Retina (tissue), 1 donor: Measurements from ENCODE around the gene NECTIN2.
"Not testable (repeated sequence)": the region's sequence is repeated elsewhere in the genome, so short reads cannot be mapped to it uniquely, and the experiment has no call there.

Source experiments
- DNase-seq: peaks from one replicate; pipeline ENCODE4 v3.0.0-alpha.2; 2016

Gene NECTIN2

DNA sequence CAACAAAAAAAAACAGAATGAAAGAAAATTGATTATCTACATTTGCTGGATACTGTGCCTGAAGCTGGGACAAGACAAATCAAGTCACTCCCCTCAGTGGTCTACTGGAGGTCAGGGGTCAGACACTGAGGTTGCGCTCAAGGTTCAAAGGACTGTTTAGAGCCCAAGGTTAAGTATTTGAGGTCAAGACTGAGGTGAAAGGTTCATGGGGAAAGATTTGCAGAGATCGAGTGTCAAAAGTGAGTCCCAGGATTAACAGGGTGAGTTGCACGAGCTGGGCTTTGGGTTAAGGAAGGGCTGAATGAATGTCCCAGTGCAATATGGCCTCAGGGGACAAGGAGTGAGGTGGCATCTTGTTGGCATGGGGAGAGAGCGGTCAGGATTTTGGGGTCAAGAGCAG is 41.6 kb downstream of the NECTIN2 start:
- no peak for DNase-seq

DNA sequence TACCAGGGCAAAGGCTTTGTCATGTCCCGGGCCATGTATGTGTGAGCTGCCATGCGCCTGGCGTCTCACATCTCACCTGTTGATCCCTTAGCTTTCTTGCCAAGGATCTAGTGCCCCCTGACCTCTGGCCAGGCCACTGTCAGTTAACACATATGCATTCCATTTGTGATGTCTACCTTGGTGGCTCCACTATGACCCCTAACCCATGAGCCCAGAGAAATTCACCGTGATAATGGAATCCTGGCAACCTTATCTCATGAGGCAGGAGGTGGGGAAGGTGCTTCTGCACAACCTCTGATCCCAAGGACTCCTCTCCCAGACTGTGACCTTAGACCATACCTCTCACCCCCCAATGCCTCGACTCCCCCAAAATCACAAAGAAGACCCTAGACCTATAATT is 42.2 kb downstream of the NECTIN2 start:
- not testable (repeated sequence) for DNase-seq

DNA sequence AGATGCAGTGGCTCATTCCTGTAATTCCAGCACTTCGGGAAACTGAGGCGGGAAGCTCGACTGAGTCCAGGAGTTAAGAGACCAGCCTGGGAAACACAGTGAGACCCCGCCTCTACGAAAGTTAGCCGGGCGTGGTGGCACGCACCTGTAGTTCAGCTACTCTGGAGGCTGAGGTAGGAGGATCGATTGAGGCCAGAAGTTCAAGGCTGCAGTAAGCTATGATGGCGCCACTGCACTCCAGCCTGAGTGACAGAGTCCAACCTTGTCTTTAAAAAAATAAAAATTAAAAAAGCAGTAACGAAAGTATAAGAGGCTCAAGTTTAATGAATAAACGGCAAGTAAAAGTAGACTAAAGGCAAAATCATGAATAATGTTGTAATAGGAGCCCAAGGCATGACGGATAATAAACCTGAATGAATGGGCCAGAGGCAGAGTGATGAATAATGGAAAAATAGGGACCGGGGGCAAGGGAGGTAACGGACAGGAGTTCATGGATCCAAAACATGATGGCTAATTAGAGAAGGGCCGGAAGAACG is 43.8 kb downstream of the NECTIN2 start:
- no peak for DNase-seq

DNA sequence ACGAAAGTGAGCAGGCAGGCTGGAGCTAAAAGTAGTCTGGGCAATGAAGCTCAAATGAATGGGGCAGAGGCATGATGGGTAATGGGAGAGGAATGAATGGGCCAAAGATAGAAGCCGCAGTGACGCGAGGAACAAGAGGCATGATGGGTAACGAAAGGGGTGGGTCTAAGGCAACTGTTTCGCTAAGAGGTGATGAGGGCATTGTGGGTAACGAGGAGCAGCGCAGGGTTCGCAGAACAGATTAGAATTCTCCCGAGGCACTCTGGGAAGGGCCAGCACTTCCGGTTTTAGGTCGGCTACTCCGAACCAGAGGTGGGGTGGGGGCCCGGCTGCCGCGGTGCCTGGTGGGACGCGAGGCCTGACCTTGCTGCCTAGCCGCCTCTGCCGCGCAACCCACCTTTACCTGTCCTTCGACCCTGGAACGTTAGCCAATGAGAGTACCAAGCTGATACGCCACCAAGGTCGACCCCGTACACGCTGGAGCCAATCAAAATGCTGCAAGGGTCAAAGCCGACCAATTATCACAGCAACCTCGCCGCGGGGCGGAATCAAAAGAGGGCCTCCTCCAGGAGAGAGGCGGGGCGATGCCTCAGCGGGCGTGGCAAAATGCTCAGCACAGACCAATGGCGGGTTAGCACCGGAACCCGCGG is 44.4 kb downstream of the NECTIN2 start:
- DNase-seq = peak; percentile 99

DNA sequence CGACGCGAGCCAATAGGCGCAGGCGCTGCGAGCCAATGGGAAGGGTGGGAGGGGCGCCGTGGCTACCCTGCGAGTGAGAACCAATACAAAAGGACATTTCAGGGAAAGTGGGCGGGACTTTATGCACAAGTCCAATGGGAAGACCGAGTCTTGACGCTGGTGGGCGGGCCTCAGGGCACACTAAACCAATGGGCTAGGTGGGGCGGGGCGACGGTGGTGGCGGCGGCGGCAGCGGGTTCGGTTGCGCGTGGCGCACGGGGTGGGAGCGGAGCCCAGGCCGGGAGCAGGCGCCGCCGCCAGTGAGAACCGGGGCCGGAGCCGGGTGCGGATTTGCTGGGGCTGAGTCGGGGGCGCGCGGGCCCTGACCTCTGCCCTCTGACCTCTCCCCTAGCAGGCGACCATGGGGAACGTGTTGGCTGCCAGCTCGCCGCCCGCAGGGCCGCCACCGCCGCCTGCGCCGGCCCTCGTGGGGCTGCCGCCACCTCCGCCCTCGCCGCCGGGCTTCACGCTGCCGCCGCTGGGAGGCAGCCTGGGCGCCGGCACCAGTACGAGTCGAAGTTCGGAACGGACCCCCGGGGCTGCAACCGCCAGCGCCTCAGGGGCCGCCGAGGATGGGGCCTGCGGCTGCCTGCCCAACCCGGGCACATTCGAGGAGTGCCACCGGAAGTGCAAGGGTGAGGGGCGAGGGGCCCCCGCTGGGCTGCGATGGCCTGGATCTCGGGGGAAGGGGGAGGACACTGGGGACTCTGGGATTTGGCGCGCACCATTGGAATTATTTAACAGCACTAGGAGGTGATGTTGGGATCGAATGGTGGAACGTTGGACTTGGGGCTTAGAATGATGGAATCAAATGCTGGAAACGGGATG is 45.2 kb downstream of the NECTIN2 start, which contains the start of gene TOMM40:
TOMM40 (plus strand) TSS at position 239 of the 867 bp plus-strand sequence; CDS start at position 401, 162 bp downstream.
- DNase-seq = no peak

DNA sequence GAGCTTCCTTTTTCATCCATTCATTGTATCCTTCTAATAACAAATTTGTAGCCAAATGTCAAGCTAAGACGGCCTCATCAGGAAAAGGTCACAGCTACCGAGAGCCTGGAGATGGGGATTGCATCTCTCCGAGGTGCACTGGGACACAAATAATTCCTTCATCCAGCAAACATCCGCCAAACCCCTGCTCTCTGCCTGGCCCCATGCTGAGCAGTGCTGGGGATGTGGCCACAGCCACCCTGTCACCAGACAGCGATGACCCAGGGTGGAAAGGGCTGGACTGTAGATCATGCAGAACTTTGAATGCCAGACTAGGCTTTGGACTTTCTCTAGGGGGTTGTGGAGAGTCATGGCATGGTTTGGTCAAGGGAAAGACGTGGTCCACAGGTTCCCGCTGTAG is 46.8 kb downstream of the NECTIN2 start:
- DNase-seq = no peak

DNA sequence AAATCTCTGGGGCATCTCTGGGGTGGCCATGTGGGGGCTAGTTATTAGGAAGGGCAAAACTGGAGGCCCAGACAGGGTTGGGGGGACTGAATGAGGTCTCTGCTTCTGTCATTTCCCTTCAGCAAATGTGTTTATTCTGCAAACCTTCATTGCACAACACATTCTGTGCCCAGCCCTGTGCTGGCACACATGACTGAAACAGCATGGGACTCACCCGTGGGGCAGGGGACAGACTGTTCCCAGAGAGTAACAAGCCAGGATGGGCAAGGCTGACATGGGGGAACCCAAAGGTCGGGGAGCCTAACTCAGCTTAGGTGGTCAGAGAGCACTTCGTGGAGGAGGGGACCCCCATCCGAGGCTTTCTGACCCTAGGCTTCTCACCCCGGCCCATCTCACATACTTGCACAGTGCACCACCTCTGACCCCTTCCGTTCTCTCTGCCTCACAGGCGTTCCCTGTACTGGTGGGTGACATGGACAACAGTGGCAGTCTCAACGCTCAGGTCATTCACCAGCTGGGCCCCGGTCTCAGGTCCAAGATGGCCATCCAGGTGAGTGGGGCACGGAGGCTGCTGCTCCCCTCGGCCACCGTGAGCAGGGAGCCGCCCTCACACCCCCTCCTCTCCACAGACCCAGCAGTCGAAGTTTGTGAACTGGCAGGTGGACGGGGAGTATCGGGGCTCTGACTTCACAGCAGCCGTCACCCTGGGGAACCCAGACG is 47.4 kb downstream of the NECTIN2 start:
- no peak for DNase-seq

DNA sequence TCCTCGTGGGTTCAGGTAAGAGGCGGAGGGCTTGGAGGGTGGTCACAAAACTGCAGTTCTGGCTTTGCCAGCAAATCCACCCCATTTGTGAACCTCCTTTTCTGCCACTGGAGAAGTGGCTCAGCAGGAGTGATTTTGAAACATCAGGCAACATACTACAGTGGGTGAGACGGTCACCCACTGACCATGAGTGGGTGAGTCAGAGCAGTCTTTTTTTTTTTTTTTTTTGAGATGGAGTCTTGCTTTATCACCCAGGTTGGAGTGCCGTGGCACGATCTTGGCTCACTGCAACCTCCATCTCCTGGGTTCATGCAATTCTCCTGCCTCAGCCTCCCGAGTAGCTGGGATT is 47.9 kb downstream of the NECTIN2 start:
- DNase-seq = no peak

DNA sequence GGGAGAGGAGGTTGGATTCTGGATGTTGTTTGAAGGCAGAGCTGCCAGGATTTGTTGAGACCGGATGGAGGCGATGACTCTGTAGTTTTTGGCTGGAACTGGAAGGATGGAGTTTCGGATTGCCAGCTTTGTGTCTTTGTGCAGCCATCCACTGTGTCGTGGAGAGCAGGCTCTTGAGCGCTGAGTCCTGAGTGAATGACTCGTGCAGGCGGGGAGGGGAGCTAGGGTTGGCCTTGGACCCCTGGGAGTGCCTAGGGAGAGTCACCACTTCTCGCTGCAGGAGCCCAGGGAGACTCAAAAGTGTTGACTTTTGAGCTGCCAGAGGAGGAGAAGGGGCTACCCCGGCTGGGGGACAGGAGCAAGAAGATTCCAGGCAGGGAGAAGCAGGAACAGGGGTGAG is 48.8 kb downstream of the NECTIN2 start:
- no peak for DNase-seq

DNA sequence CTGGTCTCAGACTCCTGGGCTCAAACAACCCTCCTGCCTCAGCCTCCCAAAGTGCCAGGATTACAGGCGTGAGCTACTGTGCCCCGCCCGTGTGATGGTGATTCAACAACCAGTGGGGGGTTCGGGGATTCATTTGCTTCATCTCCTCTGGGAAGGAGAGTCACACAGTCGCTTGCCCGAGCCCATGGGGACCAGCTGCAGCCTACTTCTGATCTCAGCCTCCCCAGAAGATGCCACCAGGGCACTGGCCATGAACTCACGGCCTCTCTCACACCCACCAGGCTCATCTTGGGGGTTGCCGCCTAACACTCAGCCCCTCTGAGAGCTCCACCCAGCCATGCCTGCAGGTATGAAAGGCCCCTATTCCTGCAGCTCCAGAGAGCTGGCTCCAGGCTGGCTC is 51.7 kb downstream of the NECTIN2 start:
- DNase-seq = no peak

DNA sequence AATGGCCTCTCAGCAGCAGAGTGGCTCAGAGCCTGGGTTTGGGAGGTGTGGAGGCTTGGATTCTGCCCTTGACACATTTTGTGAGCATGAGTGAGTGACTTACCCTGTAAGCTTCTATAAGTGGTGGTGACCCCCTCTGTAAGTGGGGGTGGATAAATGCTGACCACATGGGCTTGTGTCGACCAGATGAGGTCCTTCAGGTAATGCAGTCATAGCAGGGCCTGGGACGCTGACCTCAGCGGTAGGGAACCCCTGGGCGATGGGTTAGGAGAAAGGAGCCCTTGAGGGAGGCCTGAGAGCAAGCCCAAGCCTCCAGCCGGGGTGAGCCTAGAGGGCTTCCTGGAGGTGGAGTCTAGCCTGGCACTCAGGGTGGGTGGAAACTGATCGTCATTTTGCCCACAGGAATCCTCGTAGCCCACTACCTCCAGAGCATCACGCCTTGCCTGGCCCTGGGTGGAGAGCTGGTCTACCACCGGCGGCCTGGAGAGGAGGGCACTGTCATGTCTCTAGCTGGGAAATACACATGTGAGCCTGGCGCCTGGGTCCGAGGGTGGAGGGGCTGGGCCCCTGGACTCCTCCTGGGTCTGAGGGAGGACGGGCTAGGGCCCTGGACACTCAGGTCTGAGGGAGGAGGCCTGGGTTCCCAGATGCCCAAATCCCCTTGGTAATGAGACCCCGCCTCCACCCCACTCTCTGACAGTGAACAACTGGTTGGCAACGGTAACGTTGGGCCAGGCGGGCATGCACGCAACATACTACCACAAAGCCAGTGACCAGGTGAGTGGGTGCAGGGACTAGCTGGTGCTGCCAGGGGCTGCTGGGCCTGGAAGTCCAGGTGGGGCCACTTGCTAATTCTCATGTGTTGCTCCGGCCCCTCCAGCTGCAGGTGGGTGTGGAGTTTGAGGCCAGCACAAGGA is 54.5 kb downstream of the NECTIN2 start:
- DNase-seq = no peak

DNA sequence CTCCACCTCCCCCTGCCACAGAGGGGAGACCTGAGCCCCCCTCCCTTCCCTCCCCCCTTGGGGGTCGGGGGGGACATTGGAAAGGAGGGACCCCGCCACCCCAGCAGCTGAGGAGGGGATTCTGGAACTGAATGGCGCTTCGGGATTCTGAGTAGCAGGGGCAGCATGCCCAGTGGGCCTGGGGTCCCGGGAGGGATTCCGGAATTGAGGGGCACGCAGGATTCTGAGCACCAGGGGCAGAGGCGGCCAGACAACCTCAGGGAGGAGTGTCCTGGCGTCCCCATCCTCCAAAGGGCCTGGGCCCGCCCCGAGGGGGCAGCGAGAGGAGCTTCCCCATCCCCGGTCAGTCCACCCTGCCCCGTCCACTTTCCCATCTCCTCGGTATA is 57.1 kb downstream of the NECTIN2 start:
- DNase-seq = no peak

DNA sequence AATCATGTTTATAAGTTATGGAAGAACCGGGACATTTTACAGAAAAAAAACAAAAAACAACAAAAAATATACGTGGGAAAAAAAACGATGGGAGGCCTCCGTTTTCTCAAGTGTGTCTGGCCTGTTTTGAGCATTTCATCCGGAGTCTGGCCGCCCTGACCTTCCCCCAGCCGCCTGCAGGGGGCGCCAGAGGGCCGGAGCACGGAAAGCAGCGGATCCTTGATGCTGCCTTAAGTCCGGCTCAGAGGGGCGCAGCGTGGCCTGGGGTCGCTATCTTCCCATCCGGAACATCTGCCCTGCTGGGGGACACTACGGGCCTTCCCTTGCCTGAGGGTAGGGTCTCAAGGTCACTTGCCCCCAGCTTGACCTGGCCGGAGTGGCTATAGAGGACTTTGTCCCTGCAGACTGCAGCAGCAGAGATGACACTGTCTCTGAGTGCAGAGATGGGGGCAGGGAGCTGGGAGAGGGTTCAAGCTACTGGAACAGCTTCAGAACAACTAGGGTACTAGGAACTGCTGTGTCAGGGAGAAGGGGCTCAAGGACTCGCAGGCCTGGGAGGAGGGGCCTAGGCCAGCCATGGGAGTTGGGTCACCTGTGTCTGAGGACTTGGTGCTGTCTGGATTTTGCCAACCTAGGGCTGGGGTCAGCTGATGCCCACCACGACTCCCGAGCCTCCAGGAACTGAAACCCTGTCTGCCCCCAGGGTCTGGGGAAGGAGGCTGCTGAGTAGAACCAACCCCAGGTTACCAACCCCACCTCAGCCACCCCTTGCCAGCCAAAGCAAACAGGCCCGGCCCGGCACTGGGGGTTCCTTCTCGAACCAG is 57.7 kb downstream of the NECTIN2 start:
- DNase-seq = peak; percentile 91

DNA sequence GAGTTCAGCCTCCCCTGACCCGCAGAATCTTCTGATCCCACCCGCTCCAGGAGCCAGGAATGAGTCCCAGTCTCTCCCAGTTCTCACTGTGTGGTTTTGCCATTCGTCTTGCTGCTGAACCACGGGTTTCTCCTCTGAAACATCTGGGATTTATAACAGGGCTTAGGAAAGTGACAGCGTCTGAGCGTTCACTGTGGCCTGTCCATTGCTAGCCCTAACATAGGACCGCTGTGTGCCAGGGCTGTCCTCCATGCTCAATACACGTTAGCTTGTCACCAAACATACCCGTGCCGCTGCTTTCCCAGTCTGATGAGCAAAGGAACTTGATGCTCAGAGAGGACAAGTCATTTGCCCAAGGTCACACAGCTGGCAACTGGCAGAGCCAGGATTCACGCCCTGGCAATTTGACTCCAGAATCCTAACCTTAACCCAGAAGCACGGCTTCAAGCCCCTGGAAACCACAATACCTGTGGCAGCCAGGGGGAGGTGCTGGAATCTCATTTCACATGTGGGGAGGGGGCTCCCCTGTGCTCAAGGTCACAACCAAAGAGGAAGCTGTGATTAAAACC is 58.4 kb downstream of the NECTIN2 start:
- DNase-seq = no peak

DNA sequence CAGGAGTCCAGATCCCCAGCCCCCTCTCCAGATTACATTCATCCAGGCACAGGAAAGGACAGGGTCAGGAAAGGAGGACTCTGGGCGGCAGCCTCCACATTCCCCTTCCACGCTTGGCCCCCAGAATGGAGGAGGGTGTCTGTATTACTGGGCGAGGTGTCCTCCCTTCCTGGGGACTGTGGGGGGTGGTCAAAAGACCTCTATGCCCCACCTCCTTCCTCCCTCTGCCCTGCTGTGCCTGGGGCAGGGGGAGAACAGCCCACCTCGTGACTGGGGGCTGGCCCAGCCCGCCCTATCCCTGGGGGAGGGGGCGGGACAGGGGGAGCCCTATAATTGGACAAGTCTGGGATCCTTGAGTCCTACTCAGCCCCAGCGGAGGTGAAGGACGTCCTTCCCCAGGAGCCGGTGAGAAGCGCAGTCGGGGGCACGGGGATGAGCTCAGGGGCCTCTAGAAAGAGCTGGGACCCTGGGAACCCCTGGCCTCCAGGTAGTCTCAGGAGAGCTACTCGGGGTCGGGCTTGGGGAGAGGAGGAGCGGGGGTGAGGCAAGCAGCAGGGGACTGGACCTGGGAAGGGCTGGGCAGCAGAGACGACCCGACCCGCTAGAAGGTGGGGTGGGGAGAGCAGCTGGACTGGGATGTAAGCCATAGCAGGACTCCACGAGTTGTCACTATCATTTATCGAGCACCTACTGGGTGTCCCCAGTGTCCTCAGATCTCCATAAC is 59.5 kb downstream of the NECTIN2 start, which contains the start of gene APOE:
APOE (plus strand) TSS at position 360 of the 724 bp plus-strand sequence. CDS start 829 bp downstream, outside the sequence.
- no peak for DNase-seq

DNA sequence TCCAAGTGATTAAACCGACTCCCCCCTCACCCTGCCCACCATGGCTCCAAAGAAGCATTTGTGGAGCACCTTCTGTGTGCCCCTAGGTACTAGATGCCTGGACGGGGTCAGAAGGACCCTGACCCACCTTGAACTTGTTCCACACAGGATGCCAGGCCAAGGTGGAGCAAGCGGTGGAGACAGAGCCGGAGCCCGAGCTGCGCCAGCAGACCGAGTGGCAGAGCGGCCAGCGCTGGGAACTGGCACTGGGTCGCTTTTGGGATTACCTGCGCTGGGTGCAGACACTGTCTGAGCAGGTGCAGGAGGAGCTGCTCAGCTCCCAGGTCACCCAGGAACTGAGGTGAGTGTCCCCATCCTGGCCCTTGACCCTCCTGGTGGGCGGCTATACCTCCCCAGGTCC is 61.5 kb downstream of the NECTIN2 start:
- DNase-seq = no peak

DNA sequence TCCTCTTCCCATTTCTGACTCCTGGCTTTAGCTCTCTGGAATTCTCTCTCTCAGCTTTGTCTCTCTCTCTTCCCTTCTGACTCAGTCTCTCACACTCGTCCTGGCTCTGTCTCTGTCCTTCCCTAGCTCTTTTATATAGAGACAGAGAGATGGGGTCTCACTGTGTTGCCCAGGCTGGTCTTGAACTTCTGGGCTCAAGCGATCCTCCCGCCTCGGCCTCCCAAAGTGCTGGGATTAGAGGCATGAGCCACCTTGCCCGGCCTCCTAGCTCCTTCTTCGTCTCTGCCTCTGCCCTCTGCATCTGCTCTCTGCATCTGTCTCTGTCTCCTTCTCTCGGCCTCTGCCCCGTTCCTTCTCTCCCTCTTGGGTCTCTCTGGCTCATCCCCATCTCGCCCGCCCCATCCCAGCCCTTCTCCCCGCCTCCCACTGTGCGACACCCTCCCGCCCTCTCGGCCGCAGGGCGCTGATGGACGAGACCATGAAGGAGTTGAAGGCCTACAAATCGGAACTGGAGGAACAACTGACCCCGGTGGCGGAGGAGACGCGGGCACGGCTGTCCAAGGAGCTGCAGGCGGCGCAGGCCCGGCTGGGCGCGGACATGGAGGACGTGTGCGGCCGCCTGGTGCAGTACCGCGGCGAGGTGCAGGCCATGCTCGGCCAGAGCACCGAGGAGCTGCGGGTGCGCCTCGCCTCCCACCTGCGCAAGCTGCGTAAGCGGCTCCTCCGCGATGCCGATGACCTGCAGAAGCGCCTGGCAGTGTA is 62.2 kb downstream of the NECTIN2 start:
- no peak for DNase-seq

DNA sequence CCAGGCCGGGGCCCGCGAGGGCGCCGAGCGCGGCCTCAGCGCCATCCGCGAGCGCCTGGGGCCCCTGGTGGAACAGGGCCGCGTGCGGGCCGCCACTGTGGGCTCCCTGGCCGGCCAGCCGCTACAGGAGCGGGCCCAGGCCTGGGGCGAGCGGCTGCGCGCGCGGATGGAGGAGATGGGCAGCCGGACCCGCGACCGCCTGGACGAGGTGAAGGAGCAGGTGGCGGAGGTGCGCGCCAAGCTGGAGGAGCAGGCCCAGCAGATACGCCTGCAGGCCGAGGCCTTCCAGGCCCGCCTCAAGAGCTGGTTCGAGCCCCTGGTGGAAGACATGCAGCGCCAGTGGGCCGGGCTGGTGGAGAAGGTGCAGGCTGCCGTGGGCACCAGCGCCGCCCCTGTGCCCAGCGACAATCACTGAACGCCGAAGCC is 62.8 kb downstream of the NECTIN2 start:
- DNase-seq = no peak

DNA sequence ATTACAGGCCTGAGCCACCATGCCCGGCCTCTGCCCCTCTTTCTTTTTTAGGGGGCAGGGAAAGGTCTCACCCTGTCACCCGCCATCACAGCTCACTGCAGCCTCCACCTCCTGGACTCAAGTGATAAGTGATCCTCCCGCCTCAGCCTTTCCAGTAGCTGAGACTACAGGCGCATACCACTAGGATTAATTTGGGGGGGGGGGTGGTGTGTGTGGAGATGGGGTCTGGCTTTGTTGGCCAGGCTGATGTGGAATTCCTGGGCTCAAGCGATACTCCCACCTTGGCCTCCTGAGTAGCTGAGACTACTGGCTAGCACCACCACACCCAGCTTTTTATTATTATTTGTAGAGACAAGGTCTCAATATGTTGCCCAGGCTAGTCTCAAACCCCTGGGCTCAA is 63.7 kb downstream of the NECTIN2 start:
- no peak for DNase-seq
